RPMI7951 (cell line): Measurements from ENCODE around the gene PRRX1. TPM values are rescaled to one million over a fixed set of nuclear protein-coding genes. Genes with fewer than 3 reads are reported as not detected.

Experiments
- DNase-seq: peaks from one replicate; pipeline ENCODE4 v3.0.0-alpha.2; 2012; ENCODE audit warnings: low read depth
- total RNA-seq: library from RNA; depleted of rRNA; stranded (reverse); fragments of >200 nt; shearing (Covaris generic); gene quantifications from 2 replicates; pipeline ENCODE4 v1.2.3, GENCODE V29; 2014

PRRX1 gene
- total RNA-seq, 1 experiment from 2014 or later: 52.6 TPM

- DNase-seq: no peak
These were observed 27.3 kb downstream of the PRRX1 start for GRCh38 chr1:170691258-170691657.

GRCh38 chr1:170692866-170693575, 29.1 kb downstream of the PRRX1 start:
- peak; percentile 50 for DNase-seq

GRCh38 chr1:170694172-170694926, 30.4 kb downstream of the PRRX1 start:
- DNase-seq: no peak

- no peak for DNase-seq
These were observed 32.1 kb downstream of the PRRX1 start for GRCh38 chr1:170695955-170696590.

- DNase-seq: no peak
These were observed 32.8 kb downstream of the PRRX1 start for GRCh38 chr1:170696591-170697290.

GRCh38 chr1:170697316-170697715, 33.4 kb downstream of the PRRX1 start:
- DNase-seq: no peak

- DNase-seq: peak; percentile 58
These were observed 34.7 kb downstream of the PRRX1 start for GRCh38 chr1:170698301-170699275.

- no peak for DNase-seq
These were observed 35.8 kb downstream of the PRRX1 start for GRCh38 chr1:170699696-170700095.

- peak; percentile 62 for DNase-seq
These were observed 37.1 kb downstream of the PRRX1 start for GRCh38 chr1:170700842-170701615.

GRCh38 chr1:170701962-170702361, 38.0 kb downstream of the PRRX1 start:
- DNase-seq: no peak

GRCh38 chr1:170703591-170703990, 39.7 kb downstream of the PRRX1 start:
- DNase-seq: no peak

- DNase-seq: no peak
These were observed 40.3 kb downstream of the PRRX1 start for GRCh38 chr1:170704256-170704655.

- no peak for DNase-seq
These were observed 42.0 kb downstream of the PRRX1 start for GRCh38 chr1:170705981-170706380.

- no peak for DNase-seq
These were observed 43.2 kb downstream of the PRRX1 start for GRCh38 chr1:170707117-170707516.

- peak; percentile 96 for DNase-seq
These were observed 44.2 kb downstream of the PRRX1 start for GRCh38 chr1:170707959-170708655.

- DNase-seq: peak; percentile 78
These were observed 47.8 kb downstream of the PRRX1 start for GRCh38 chr1:170711682-170712081.

GRCh38 chr1:170714163-170714562, 50.2 kb downstream of the PRRX1 start:
- DNase-seq: peak; percentile 81

GRCh38 chr1:170714938-170715337, 51.0 kb downstream of the PRRX1 start:
- no peak for DNase-seq

GRCh38 chr1:170716835-170717429, 53.0 kb downstream of the PRRX1 start:
- DNase-seq: no peak
